HG03469 (cell line): ENCODE results near the gene PROC.
A peak's percentile ranks its signal among the peaks of the same experiment; 100 is the strongest.

ENCODE experiments used
- ATAC-seq: cut with Tn5 transposase; IDR thresholded peaks from one replicate; pipeline ENCODE4 v1.9.1; 2021; ENCODE audit warnings: mild to moderate bottlenecking, moderate library complexity, moderate number of reproducible peaks; ENCODE audit not compliant: unreplicated experiment

Gene PROC

DNA sequence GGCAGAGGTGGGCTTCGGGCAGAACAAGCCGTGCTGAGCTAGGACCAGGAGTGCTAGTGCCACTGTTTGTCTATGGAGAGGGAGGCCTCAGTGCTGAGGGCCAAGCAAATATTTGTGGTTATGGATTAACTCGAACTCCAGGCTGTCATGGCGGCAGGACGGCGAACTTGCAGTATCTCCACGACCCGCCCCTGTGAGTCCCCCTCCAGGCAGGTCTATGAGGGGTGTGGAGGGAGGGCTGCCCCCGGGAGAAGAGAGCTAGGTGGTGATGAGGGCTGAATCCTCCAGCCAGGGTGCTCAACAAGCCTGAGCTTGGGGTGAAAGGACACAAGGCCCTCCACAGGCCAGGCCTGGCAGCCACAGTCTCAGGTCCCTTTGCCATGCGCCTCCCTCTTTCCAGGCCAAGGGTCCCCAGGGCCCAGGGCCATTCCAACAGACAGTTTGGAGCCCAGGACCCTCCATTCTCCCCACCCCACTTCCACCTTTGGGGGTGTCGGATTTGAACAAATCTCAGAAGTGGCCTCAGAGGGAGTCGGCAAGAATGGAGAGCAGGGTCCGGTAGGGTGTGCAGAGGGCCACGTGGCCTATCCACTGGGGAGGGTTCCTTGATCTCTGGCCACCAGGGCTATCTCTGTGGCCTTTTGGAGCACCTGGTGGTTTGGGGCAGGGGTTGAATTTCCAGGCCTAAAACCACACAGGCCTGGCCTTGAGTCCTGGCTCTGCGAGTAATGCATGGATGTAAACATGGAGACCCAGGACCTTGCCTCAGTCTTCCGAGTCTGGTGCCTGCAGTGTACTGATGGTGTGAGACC lies at the start of gene PROC:
PROC (plus strand) TSS at position 128 of the 812 bp plus-strand sequence. CDS start 1,516 bp downstream, outside the sequence.
- ATAC-seq: no peak

DNA sequence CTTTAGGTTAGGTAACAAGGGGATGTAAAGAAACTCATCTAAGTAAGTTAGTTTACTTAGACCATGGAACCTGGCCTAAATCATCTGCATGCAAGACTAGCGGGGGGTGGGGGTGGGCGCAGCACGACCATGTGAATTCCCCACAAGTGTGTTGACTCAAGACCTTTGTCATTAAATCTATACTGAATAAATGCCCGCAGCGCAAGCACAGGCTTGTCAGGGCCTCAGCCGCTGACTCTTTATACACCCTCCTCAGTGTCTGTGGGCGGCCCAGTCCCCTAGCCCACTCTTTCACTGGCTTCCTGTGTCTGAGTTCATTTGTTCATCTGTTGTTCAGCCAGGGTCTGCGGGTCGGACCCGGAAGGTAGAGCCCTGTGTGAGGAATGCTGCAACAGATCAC lies 48.2 kb upstream of the PROC start:
- ATAC-seq: no peak

DNA sequence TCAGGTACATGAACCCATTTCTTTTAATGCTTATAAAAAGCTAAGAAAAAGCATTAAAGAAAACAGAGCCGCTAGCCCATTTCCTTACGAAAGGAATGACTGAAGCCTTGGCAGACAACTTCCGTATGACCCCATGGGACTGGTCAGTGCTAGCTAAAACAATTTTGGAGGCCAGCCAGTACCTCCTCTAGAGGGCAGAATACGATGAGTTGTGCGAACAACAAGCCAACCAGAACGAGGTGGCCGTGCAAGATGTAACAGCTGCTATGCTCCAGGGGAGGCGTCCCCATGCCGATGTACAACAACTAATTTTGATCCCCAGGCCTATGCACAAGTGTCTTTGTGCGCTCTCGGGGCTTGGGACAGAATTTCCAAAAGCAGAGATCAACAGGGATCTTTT lies 47.2 kb upstream of the PROC start:
- no peak for ATAC-seq

DNA sequence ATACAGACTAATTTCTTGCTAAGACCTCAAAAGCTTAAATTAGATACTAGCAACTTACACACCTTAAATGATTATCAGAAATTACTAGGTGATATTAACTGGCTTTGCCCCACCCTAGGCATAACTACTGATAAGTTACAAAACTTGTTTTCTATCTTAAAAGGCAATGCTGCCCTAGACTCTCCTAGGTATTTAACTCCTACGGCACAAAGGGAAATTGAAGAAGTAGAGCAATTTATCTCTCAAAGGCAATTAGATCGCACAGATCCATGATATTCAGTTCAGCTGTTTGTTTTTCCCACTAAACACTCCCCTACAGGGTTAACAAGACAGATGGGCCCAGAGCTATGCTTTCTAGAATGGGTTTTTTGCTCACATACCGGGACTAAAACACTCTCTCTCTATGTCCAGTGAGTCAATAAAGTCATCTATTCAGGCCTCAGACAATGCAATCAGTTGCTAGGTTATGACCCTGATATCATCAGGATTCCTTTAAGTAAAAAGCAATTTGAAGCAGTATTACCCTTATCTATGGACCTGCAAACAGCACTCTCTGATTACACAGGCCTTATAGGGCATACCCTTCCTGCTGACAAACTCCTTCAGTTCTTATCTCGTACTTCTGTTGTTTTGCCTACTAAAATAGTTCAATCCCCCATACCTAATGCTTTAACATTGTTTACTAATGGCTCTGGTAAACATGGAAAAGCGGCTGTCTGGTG lies 44.7 kb upstream of the PROC start:
- no peak for ATAC-seq

DNA sequence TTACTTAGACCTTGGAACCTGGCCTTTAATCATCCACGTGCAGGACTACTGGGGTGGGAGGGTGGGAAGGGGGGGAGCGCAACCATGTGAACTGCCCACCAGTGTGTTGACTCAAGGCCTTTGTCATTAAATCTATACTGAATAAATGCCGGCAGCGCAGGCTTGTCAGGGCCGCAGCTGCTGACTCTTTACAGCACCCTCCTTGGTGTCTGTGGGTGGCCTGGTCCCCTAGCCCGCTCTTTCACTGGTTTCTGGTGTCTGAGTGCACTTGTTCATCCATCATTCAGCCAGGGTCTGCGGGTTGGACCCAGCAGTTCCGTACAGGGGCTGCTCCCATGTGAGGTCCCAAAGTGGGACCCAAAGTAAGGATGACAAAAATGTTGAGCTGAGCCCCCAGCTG lies 42.0 kb upstream of the PROC start:
- no peak for ATAC-seq

DNA sequence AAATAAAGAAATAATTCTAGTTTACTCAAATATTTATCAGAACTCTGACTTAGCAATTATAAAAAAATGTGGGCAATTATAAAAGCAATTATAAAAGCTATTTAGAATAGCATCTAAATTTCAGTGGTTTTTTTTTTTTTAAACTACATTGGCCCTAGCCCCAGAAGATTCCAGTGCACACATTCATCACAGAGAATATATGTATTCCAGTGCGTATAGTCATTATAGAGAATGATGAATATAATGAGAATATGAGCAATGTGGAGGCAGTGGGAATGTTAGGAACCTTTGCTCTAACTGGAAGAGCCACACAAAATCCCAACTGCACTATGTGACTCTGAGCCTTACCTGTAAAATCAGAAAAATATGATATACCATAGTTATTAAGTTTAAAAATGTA lies 41.0 kb upstream of the PROC start:
- no peak for ATAC-seq

DNA sequence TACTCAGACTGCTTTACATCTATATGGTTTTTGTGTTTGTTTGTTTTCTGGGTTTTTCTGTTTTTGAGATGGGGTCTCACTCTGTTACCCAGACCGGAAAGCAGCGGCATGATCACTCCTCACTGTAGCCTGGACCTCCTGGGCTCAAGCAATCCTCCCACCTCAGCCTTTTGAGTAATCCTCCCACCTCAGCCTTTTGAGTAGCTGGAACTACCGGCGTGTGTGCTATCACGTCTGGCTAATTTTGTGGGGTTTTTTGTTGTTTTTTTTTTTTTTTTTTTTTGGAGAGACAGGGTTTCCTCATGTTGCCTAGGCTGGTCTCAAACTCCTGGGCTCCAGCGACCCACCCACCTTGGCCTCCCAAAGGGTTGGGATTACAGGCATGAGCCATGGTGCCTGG lies 39.5 kb upstream of the PROC start:
- no peak for ATAC-seq

DNA sequence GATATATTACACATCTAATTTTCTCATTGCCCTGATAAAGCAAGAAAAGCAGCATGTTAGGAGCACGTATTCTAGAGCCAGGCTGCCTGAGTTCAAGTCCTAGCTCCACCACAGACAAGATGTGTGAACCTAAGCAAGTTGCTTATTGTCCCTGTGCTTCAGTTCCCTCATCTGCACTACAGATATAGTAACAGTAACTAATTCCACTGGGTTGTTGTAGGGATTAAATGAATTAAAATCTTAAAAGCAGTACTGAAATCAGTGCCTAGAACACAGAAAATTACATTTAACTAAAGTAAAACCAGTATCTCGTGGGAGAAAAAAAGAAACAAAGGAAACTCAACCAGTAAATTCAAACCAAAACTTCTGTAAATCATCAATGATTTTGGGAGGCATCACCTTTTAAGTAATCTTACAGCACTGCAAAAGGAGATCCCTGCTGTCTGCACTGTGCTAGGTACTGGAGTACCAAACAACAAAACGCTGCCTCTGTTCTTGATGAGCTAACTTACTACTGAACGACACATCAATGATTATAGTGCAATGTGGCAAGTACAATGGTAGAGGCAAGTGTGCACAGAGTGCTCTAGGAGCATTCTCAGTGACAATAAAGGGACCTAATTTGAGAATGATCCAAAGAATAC lies 38.4 kb upstream of the PROC start:
- ATAC-seq: no peak

DNA sequence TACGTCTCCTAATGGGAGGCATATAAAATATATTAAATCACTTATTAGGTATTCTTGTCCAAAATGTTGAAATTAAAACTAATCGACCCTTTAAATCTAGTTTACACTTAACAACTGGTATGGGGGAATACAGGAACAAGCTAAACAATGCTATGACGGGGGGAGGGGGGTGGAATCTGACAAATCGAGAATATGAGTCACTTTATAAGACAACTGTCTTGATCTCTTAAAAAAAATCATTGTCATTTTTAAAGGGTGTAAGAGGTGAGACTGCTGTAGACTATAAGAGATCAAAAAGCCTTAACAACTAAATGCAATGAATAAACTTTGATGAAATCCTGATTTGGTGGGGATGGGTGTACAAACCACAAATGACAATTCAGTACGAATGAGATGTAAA lies 36.5 kb upstream of the PROC start:
- no peak for ATAC-seq

DNA sequence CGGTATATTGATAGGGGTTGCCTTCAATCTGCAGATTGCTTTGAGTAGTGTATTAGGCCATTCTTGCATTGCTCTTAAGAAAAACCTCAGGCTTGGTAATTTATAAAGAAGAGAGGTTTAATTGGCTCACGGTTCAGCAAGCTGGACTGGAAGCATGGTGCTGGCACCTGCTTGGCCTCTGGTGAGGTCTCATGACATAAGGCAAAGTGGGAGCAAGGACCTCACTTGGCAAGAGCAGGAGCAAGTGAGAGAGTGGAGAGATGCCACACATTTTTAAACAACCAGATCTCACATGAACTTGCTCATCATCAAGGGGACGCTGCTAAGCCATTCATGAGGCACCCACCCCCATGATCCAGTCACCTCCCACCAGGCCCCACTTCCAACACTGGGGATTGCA lies 35.4 kb upstream of the PROC start:
- ATAC-seq: no peak

DNA sequence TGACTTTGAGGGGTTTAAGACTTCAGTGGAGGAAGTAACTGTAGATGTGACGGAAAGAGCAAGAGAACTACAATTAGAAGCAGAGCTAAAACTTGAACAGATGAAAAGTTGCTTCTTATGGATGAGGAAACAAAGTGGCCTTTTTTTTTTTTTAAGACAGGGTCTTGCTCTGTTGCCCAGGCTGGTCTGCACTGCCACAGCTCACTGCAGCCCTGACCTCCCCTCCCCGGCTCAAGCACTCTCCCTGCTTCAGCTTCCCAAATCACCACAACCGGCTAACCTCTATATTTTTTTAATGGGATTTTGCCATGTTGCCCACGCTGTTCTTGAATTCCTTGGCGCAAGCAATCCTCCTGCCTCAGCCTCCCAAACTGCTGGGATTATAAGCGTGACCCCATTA lies 33.7 kb upstream of the PROC start:
- ATAC-seq: no peak

DNA sequence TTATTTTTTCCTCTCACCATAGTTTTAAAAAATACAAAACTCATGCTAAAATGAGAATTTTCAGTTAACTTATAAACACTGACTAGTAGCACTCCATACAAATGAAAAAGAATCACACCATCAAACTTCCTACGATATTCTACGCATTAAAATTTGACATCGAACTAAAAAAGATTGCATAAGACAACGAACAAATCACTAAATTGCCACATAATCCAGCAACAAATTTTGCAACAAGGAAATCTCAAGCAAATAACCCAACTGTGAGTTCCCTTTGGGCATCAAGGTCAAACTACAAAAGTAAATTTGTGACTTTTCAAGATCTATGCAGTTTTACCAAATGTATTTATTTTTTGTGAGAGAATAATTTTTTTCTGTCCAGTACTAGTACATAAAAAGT lies 32.0 kb upstream of the PROC start:
- no peak for ATAC-seq

DNA sequence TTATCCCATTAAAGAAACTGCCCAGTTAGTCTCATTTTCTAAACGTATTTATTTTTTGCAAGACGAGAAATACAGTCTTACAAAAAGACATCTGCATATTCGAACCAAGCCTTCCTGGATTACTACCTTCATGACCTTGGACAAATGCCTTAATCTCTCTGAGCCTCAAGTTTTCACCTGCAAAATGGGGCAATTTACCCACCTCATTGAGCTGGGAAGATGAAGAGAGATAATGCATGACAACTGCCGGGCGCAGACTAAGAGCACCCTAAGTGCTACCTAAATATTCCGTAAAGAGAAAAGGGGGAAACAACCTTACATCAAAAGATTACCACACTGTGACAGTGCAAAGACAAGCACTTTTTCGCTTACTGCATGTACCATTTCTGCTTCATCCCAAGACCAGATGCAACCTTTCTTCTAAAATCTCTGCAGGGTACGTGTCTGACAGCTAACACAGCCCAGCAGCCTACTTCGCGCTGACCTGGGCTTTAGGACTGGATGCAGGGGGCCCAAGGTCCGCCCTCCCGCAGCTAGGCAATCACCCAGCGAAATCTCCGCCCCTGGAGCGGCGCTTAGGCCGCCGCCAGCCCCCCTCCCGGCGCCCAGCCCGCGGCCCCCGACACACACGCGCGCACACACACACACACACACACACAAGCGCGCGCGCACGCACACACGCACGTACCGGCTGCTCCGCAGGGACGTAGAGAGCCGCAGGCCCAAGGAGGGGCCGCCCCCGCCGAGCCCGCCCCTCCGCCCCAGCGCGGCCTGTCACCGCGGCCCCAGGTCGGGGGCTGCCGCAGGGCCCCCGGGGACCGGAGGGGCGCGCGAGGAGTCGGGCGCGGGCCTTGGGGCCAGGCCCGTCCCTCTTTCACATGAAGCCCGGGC lies 31.2 kb upstream of the PROC start:
- peak; percentile 34 for ATAC-seq

DNA sequence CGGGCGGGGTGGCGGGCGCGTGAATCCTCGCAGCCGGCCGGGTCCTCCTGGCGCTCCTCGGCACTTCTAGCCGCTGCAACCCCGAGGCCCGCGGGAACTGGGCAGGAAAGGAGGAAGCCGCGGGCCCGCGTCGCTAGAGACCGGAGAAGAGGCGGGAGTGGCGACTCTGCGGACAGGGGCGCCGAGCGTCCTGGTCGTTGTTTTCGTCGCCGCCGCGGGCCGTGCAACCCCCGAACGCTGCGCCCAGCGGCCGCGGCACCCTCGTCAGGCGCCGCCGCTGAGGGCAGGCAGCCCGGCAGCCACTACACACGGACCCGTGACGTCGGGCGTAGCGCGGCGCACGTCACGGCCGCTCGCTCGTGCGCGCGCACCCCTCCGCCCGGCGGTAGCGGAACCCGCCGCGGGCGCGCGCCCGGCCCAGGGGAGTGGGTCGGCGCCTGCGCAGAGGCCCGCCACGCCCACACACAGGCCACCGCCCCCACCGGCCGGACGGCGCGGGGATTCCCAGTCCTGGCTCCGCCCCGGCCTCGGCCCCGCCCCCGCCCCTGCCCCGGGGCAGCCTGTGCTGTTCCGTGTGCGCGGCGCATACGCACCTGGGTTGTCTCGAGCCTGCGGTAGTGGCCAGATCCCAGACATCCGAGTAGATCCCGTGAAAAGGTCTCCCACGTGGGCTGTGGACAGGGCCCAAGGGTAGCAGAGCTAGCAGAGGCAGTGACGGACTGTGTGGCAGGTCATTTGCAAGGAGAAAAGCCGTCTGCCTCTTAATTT lies 30.4 kb upstream of the PROC start, which contains the start of gene MAP3K2:
MAP3K2 (minus strand) TSS at position 321 of the 768 bp plus-strand sequence. CDS start 44,846 bp downstream, outside the sequence.
- ATAC-seq: peak; percentile 57

DNA sequence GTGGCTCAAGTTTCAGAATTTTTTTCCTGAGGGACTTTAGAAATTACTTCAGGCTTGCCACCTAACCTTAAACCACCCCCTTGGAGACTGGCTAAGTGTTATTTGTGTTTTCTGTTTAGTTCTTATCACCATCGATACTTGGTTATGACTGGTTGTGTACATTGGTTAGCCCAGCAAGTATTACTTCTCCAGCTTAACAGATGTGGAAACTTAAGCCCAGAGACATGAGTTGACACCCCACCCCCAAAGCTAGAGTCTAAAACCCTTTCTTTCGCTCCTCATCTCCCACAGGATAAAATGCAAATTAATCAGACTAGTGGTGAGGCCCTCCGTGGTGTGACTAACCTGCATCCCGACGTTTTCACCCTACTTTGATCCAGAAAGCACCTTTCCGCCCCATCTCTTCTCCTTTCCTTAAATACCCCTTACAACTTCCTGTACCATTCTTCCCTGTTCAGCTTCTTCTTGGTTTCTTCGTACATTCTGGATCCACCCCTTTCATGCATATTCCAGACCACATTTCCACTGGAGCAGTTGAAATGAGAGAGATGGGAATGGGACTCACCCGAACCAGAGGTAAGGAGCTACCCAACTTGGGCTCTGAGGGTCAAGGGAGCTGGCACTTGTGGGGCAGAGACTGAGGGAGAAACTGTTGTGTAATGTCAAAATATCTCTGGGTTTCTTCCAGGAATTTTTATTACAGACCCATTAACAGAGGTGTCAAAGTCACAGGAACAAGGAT lies 29.6 kb upstream of the PROC start:
- ATAC-seq: no peak

DNA sequence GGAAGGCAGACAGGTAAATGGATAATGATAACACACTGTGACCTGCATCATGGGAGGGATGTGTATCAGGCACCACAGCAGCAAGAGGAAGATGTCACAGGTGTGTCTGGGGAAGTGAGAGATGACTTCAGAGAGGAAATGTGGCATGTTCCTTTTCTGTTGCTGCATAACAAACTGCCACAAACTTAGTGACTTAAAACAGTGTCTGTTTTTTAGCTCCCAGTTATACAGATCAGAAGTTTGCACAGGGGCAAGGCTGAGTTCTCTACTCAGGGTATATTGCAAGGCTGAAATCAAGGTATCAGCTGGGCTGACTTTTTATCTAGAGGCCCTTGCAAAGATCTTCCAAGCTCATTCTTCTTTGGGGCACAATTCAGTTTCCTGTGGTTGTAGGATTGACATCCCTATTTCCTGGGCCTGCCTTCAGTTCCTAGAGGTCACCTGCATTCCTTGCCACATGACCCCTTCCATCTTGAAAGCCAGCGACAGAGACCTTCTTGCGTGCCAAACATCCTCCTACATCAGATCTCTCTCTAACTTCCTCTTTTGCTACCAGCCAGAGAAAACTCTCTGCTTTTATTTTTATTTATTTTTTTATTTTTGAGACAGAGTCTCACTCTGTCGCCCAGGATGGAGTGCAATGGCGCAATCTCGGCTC lies 28.3 kb upstream of the PROC start:
- peak; percentile 16 for ATAC-seq

DNA sequence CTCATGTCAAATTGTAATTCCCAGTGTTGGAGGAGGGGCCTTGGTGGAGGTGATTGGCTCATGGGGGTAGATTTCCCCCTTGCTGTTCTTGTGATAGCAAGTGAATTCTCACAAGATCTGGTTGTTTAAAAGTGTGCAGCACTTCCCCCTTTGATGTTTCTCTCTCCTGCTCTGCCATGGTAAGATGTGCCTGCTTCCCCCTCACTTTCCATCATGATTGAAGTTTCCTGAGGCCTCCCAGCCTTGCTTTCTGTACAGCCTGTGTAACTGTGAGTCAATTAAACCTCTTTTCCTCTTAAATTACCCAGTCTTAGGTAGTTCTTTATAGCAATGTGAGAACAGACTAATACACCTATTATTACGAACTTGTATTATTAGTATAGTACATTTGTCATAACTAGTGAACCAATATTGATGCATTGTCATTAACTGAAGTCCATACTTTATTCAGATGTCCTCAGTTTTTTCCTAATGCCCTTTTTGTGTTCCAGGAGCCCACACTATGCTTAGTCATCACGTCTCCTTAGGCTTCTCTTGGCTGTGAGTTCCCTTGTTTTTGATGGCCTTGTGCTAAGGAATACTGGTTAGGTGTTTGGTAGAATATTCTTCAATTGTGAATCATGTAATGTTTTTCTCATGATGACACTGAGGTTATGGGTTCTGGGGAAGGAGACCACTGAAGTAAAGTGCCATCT lies 25.9 kb upstream of the PROC start:
- no peak for ATAC-seq
